SK-N-SH (cell line): ENCODE measurements around the gene COMT. TPM values are rescaled to one million over a fixed set of nuclear protein-coding genes. Genes with fewer than 3 reads are reported as not detected.

Experiments used
- CTCF ChIA-PET: fragments of 300-600, 350-600 bp; formaldehyde crosslinking; extraction: SDS; loops from one replicate; lab custom pipeline; 2021; lab: Yijun Ruan, JAX
- POLR2A ChIA-PET: fragments of 350-600 bp; sonication (Branson Sonifier 250); formaldehyde crosslinking; extraction: SDS; loops from one replicate; lab custom pipeline; 2020; ENCODE audit warnings: antibody characterized with exemption, inconsistent platforms; lab: Yijun Ruan, JAX
- DNase-seq: peaks from one replicate; pipeline ENCODE4 v3.0.0; 2012
- H2AFZ ChIP-seq: fragments of 200-600 bp; sonication (generic); 2 replicates; pipeline ENCODE4 v1.8.1; 2016; ENCODE audit warnings: antibody characterized with exemption, mild to moderate bottlenecking, low read depth
- H3F3A ChIP-seq: fragments of 200-600 bp; sonication (generic); replicated peaks from 2 replicates; pipeline ENCODE3; 2016; ENCODE audit warnings: antibody characterized with exemption, mild to moderate bottlenecking; ENCODE audit not compliant: insufficient read depth
- H3K27ac ChIP-seq, 2 experiments: fragments of 200-500 bp in 1 of 2; fragments of 200-600 bp in 1 of 2; sonication (Bioruptor generic) in 1 of 2; sonication (generic), shearing (Covaris generic) in 1 of 2; 2 replicates each; pipeline versions ENCODE4 v1.5.1 to v1.6.1; 2014 to 2016; ENCODE audit warnings: low read depth in 2 of 2, inconsistent platforms in 1 of 2, low read length in 1 of 2, mild to moderate bottlenecking in 1 of 2, mixed read lengths in 1 of 2
- H3K27me3 ChIP-seq: fragments of 200-600 bp; sonication (generic), shearing (Covaris generic); 2 replicates; pipeline ENCODE4 v1.6.1; 2016; ENCODE audit warnings: mixed run types; ENCODE audit not compliant: insufficient read depth
- H3K36me3 ChIP-seq, 2 experiments: fragments of 200-500 bp in 1 of 2; fragments of 200-600 bp in 1 of 2; sonication (Bioruptor generic) in 1 of 2; sonication (generic) in 1 of 2; replicated peaks in 1 of 2; 2 replicates each; pipeline versions ENCODE3 to v1.5.1; 2014 to 2016; ENCODE audit warnings: low read length in 1 of 2, mild to moderate bottlenecking in 1 of 2; ENCODE audit not compliant: insufficient read depth in 2 of 2, control insufficient read depth in 1 of 2
- H3K4me1 ChIP-seq, 2 experiments: fragments of 200-500 bp in 1 of 2; fragments of 200-600 bp in 1 of 2; sonication (Bioruptor generic) in 1 of 2; sonication (generic), shearing (Covaris generic) in 1 of 2; 2 replicates each; pipeline versions ENCODE4 v1.5.1 to v1.6.1; 2014 to 2016; ENCODE audit warnings: low read depth in 1 of 2, low read length in 1 of 2, mixed run types in 1 of 2; ENCODE audit not compliant: insufficient read depth in 2 of 2, control insufficient read depth in 1 of 2
- H3K4me2 ChIP-seq: fragments of 200-600 bp; sonication (generic), shearing (Covaris generic); 2 replicates; pipeline ENCODE4 v1.6.1; 2017; ENCODE audit warnings: mixed run types
- H3K4me3 ChIP-seq, 2 experiments: fragments of 200-500 bp in 1 of 2; fragments of 200-600 bp in 1 of 2; sonication (Bioruptor generic) in 1 of 2; sonication (generic), shearing (Covaris generic) in 1 of 2; 2 replicates each; pipeline versions ENCODE4 v1.5.1 to v1.8.1; 2014 to 2016; ENCODE audit warnings: low read depth in 2 of 2, inconsistent platforms in 1 of 2, low read length in 1 of 2, mild to moderate bottlenecking in 1 of 2, mixed read lengths in 1 of 2, moderate library complexity in 1 of 2
- H3K79me2 ChIP-seq: fragments of 200-600 bp; sonication (generic); 2 replicates; pipeline ENCODE4 v1.8.1; 2017; ENCODE audit warnings: mild to moderate bottlenecking; ENCODE audit not compliant: insufficient read depth
- H3K9ac ChIP-seq: fragments of 200-600 bp; sonication (generic); 2 replicates; pipeline ENCODE4 v1.6.1; 2017; ENCODE audit warnings: mixed run types
- H3K9me2 ChIP-seq: fragments of 200-600 bp; sonication (generic); 2 replicates; pipeline ENCODE4 v1.6.1; 2017; ENCODE audit warnings: mixed run types
- H3K9me3 ChIP-seq: fragments of 200-600 bp; sonication (generic); 2 replicates; pipeline ENCODE4 v1.6.1; 2017; ENCODE audit warnings: mixed run types, mild to moderate bottlenecking, moderate library complexity
- H4K20me1 ChIP-seq: fragments of 200-600 bp; sonication (generic); 2 replicates; pipeline ENCODE4 v1.6.1; 2017; ENCODE audit warnings: mild to moderate bottlenecking, mixed run types; ENCODE audit not compliant: insufficient read depth
- EP300 ChIP-seq, 2 experiments: IDR thresholded peaks; 2 replicates each; pipeline versions ENCODE4 v1.4.0 to v1.6.1; 2012; ENCODE audit warnings: borderline replicate concordance in 1 of 2, low read depth in 1 of 2, low read length in 1 of 2
- FOSL2 ChIP-seq: IDR thresholded peaks from 2 replicates; pipeline ENCODE4 v1.4.0; 2012; ENCODE audit warnings: low read depth, mild to moderate bottlenecking, moderate library complexity, borderline replicate concordance
- GATA2 ChIP-seq: sonication (generic); formaldehyde crosslinking; IDR thresholded peaks from 2 replicates; pipeline ENCODE4 v1.5.0; 2020; ENCODE audit warnings: mild to moderate bottlenecking, missing genetic modification reagents
- NRF1 ChIP-seq: IDR thresholded peaks from 2 replicates; pipeline ENCODE4 v1.6.1; 2012; ENCODE audit warnings: low read depth, mild to moderate bottlenecking, low read length
- POLR2AphosphoS5 ChIP-seq: IDR thresholded peaks from 2 replicates; pipeline ENCODE4 v1.6.1; 2012; ENCODE audit warnings: low read depth, low read length
- RAD21 ChIP-seq: IDR thresholded peaks from 2 replicates; pipeline ENCODE4 v1.6.1; 2012; ENCODE audit warnings: mild to moderate bottlenecking, low read length
- RCOR1 ChIP-seq: fragments of 150-350 bp; IDR thresholded peaks from 2 replicates; pipeline ENCODE4 v1.6.1; 2017; ENCODE audit warnings: antibody characterized with exemption, low read length
- RFX5 ChIP-seq: IDR thresholded peaks from 2 replicates; pipeline ENCODE4 v1.6.1; 2012; ENCODE audit warnings: mild to moderate bottlenecking, improper control_type of control experiment, low read length
- RXRA ChIP-seq: IDR thresholded peaks from 2 replicates; pipeline ENCODE4 v1.4.0; 2012; ENCODE audit warnings: low read depth, mild to moderate bottlenecking, borderline replicate concordance
- SMC3 ChIP-seq: IDR thresholded peaks from 2 replicates; pipeline ENCODE4 v1.6.1; 2012; ENCODE audit warnings: low read depth, low read length, improper control_type of control experiment
- YY1 ChIP-seq: IDR thresholded peaks from 2 replicates; pipeline ENCODE4 v1.4.0; 2012; ENCODE audit warnings: low read depth, mild to moderate bottlenecking
- WGBS: methylation state at CpG from one replicate; pipeline ENCODE4 v1.1.6; 2017; ENCODE audit warnings: low lambda C conversion rate; 5-methylcytosine and 5-hydroxymethylcytosine counted together
- polyA plus RNA-seq, 3 experiments: library from polyadenylated mRNA; depleted of rRNA; stranded (reverse); fragments of >200 nt; gene quantifications; 2 replicates each; pipeline ENCODE4 v1.2.3, GENCODE V29; 2012
- TF ChIP-seq, protein P1 (sequence below): IDR thresholded peaks from 2 replicates; pipeline ENCODE4 v1.4.0; 2012; ENCODE audit warnings: low read depth
- TF ChIP-seq, protein P2 (sequence below): IDR thresholded peaks from 2 replicates; pipeline ENCODE4 v1.4.0; 2012; ENCODE audit warnings: low read depth, borderline replicate concordance
- TF ChIP-seq, protein P3 (sequence below): fragments of 150-350 bp; IDR thresholded peaks from 2 replicates; pipeline ENCODE4 v1.6.1; 2016; ENCODE audit warnings: mild to moderate bottlenecking, low read depth, low read length
- TF ChIP-seq, protein P4 (sequence below): IDR thresholded peaks from 2 replicates; pipeline ENCODE4 v1.4.0; 2012; ENCODE audit warnings: low read depth, borderline replicate concordance
- TF ChIP-seq, protein P5 (sequence below): fragments of 150-350 bp; IDR thresholded peaks from 2 replicates; pipeline ENCODE4 v1.6.1; 2017; ENCODE audit warnings: antibody characterized with exemption, low read length, low read depth, borderline replicate concordance
- TF ChIP-seq, protein P6 (sequence below): IDR thresholded peaks from 2 replicates; pipeline ENCODE4 v1.6.1; 2012; ENCODE audit warnings: mild to moderate bottlenecking, low read depth, low read length, moderate library complexity

The COMT gene
- polyA plus RNA-seq, 1 of the 3 experiments (the other 2 are of a cell fraction): 343 TPM

DNA sequence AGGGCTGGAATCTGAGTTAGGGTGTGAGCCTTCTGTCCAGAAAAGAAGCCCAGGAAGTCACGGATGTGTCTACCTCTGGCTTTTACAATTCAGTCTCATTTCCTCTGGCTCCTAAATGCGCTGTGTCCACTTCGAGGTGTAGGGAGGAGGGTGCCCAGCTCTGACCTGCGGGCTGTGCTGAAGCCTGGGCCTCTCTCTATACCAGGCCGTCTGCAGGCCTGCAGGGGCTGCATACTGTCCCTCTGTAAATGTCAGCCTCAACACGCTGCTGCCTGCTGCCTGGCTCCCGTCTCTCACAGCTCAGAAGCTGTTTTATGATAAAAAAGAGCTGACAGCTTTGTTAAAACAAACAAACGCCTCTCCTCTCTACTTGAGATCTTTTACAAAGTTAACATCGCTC lies 60.6 kb downstream of the COMT start:
- no peaks in the 10 kb centered on the region for H3K79me2 ChIP-seq
- peaks cover 16% of the 10 kb centered on the region; the same call in 1 of the 2 replicates for H3K9me3 ChIP-seq
- H3K9me2 ChIP-seq: no peaks in the 10 kb centered on the region
- no peaks in the 10 kb centered on the region for H3K27me3 ChIP-seq
- CTCF ChIA-PET: interaction anchor here (0.9 to 5.0 kb wide), 3 partner anchors 12 to 31 kb away, joined by 4 to 31 read pairs (median 12); no protein-coding TSS in a partner anchor
- H3K4me1 ChIP-seq: peaks cover 0 to 55% of the 10 kb centered on the region in 2 experiments; a peak in 1 of 4 replicates
- H3K4me2 ChIP-seq: no peak overlapping the region
- H3K9ac ChIP-seq: no peak overlapping the region
- no peaks in the 10 kb centered on the region for H3F3A ChIP-seq
- no peak for DNase-seq
- TF ChIP-seq GATA2: no peak
- TF ChIP-seq RFX5: no peak
- TF ChIP-seq, protein P1, sequence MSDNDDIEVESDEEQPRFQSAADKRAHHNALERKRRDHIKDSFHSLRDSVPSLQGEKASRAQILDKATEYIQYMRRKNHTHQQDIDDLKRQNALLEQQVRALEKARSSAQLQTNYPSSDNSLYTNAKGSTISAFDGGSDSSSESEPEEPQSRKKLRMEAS: no peak
- TF ChIP-seq, protein P2, sequence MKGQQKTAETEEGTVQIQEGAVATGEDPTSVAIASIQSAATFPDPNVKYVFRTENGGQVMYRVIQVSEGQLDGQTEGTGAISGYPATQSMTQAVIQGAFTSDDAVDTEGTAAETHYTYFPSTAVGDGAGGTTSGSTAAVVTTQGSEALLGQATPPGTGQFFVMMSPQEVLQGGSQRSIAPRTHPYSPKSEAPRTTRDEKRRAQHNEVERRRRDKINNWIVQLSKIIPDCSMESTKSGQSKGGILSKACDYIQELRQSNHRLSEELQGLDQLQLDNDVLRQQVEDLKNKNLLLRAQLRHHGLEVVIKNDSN: no peak
- TF ChIP-seq, protein P3, sequence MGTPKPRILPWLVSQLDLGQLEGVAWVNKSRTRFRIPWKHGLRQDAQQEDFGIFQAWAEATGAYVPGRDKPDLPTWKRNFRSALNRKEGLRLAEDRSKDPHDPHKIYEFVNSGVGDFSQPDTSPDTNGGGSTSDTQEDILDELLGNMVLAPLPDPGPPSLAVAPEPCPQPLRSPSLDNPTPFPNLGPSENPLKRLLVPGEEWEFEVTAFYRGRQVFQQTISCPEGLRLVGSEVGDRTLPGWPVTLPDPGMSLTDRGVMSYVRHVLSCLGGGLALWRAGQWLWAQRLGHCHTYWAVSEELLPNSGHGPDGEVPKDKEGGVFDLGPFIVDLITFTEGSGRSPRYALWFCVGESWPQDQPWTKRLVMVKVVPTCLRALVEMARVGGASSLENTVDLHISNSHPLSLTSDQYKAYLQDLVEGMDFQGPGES: no peak
- no peak for TF ChIP-seq EP300 (IDR thresholded peaks at IDR 0.05; ENCODE audit: borderline replicate concordance in 1 of 2, low read depth in 1 of 2, low read length in 1 of 2)
- TF ChIP-seq FOSL2: no peak
- TF ChIP-seq, protein P4, sequence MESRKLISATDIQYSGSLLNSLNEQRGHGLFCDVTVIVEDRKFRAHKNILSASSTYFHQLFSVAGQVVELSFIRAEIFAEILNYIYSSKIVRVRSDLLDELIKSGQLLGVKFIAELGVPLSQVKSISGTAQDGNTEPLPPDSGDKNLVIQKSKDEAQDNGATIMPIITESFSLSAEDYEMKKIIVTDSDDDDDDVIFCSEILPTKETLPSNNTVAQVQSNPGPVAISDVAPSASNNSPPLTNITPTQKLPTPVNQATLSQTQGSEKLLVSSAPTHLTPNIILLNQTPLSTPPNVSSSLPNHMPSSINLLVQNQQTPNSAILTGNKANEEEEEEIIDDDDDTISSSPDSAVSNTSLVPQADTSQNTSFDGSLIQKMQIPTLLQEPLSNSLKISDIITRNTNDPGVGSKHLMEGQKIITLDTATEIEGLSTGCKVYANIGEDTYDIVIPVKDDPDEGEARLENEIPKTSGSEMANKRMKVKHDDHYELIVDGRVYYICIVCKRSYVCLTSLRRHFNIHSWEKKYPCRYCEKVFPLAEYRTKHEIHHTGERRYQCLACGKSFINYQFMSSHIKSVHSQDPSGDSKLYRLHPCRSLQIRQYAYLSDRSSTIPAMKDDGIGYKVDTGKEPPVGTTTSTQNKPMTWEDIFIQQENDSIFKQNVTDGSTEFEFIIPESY: no peak
- no peak for TF ChIP-seq RAD21
- TF ChIP-seq NRF1: no peak
- no peak for TF ChIP-seq RXRA
- TF ChIP-seq POLR2AphosphoS5: no peak
- TF ChIP-seq RCOR1: no peak
- TF ChIP-seq, protein P5, sequence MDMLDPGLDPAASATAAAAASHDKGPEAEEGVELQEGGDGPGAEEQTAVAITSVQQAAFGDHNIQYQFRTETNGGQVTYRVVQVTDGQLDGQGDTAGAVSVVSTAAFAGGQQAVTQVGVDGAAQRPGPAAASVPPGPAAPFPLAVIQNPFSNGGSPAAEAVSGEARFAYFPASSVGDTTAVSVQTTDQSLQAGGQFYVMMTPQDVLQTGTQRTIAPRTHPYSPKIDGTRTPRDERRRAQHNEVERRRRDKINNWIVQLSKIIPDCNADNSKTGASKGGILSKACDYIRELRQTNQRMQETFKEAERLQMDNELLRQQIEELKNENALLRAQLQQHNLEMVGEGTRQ: no peak
- TF ChIP-seq SMC3: no peak
- TF ChIP-seq YY1: no peak
- TF ChIP-seq, protein P6, sequence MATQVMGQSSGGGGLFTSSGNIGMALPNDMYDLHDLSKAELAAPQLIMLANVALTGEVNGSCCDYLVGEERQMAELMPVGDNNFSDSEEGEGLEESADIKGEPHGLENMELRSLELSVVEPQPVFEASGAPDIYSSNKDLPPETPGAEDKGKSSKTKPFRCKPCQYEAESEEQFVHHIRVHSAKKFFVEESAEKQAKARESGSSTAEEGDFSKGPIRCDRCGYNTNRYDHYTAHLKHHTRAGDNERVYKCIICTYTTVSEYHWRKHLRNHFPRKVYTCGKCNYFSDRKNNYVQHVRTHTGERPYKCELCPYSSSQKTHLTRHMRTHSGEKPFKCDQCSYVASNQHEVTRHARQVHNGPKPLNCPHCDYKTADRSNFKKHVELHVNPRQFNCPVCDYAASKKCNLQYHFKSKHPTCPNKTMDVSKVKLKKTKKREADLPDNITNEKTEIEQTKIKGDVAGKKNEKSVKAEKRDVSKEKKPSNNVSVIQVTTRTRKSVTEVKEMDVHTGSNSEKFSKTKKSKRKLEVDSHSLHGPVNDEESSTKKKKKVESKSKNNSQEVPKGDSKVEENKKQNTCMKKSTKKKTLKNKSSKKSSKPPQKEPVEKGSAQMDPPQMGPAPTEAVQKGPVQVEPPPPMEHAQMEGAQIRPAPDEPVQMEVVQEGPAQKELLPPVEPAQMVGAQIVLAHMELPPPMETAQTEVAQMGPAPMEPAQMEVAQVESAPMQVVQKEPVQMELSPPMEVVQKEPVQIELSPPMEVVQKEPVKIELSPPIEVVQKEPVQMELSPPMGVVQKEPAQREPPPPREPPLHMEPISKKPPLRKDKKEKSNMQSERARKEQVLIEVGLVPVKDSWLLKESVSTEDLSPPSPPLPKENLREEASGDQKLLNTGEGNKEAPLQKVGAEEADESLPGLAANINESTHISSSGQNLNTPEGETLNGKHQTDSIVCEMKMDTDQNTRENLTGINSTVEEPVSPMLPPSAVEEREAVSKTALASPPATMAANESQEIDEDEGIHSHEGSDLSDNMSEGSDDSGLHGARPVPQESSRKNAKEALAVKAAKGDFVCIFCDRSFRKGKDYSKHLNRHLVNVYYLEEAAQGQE: no peak
- peaks cover 0 to 10% of the 10 kb centered on the region in 2 experiments for H3K36me3 ChIP-seq
- H4K20me1 ChIP-seq: no peaks in the 10 kb centered on the region
- WGBS: 88% methylated on average over 9 of the region's 9 CpGs
- POLR2A ChIA-PET: interaction anchor here (1.1 kb wide), 1 partner anchor 19 kb away, joined by 3 read pairs; the partner anchor contains the start of gene TANGO2
- H3K4me3 ChIP-seq: no peak overlapping the region
- peak overlapping the region in 1 of 2 experiments; percentile 84; a peak in 2 of 4 replicates for H3K27ac ChIP-seq
- H2AFZ ChIP-seq: no peak overlapping the region
